ENCODE results near the gene TRA2B.
"Not testable (repeated sequence)": the region's sequence is repeated elsewhere in the genome, so short reads cannot be mapped to it uniquely, and the experiment has no call there.

Gene TRA2B

GRCh38 chr3:185912929-185913901, 24.6 kb downstream of the TRA2B start:
- 0 out of 2 replicates have a peak overlapping the region, but pooled peaks have one; percentile 33 for H3K27ac ChIP-seq
- TF ChIP-seq CTCF (IDR thresholded peaks at IDR 0.05) (no peak), ZFX (IDR thresholded peaks at IDR 0.05; ENCODE audit: borderline replicate concordance) (no peak)

- H3K27ac ChIP-seq = peak overlapping the region; percentile 33; the same call in 1 of the 2 replicates
- TF ChIP-seq CTCF (IDR thresholded peaks at IDR 0.05) = no peak
- TF ChIP-seq ZFX (IDR thresholded peaks at IDR 0.05; ENCODE audit: borderline replicate concordance) = no peak
Observed at GRCh38 chr3:185912512-185912911, 25.3 kb downstream of the TRA2B start.

GRCh38 chr3:185911076-185911448, 26.8 kb downstream of the TRA2B start:
- peak overlapping the region; percentile 33 for H3K27ac ChIP-seq

- H3K27ac ChIP-seq = peak overlapping the region; percentile 33
Observed at GRCh38 chr3:185910322-185911075, 27.3 kb downstream of the TRA2B start.

GRCh38 chr3:185909913-185910312, 27.9 kb downstream of the TRA2B start:
- H3K27ac ChIP-seq = not testable (repeated sequence)

GRCh38 chr3:185900228-185900627, 37.6 kb downstream of the TRA2B start:
- no peak overlapping the region for H3K27ac ChIP-seq

GRCh38 chr3:185896636-185897035, 41.2 kb downstream of the TRA2B start:
- no peak for TF ChIP-seq ZFX (IDR thresholded peaks at IDR 0.05; ENCODE audit: borderline replicate concordance)
- no peak for TF ChIP-seq CTCF (IDR thresholded peaks at IDR 0.05)
- no peak overlapping the region for H3K27ac ChIP-seq

More at GRCh38 chr3:185900228-185900627, 37.6 kb downstream of the TRA2B start:
- no peak for TF ChIP-seq ZFX (IDR thresholded peaks at IDR 0.05; ENCODE audit: borderline replicate concordance)
- no peak for TF ChIP-seq CTCF (IDR thresholded peaks at IDR 0.05)

- TF ChIP-seq CTCF (IDR thresholded peaks at IDR 0.05) = no peak
- no peak for TF ChIP-seq ZFX (IDR thresholded peaks at IDR 0.05; ENCODE audit: borderline replicate concordance)
- H3K27ac ChIP-seq = no peak overlapping the region
Observed at GRCh38 chr3:185887066-185887465, 50.7 kb downstream of the TRA2B start.

All from 22Rv1 (cell line).